Rectal smooth muscle tissue (tissue), 1 donor: Measurements from ENCODE around the gene DHX16.

Experiments used
- H3K27ac ChIP-seq: one replicate; pipeline ENCODE4 v1.7.0; 2013; ENCODE audit warnings: low read depth, low read length, inconsistent platforms
- H3K27me3 ChIP-seq: one replicate; pipeline ENCODE4 v1.7.0; 2013; ENCODE audit warnings: low read length; ENCODE audit not compliant: control insufficient read depth, insufficient read depth
- H3K36me3 ChIP-seq: one replicate; pipeline ENCODE4 v1.7.0; 2013; ENCODE audit warnings: low read length; ENCODE audit not compliant: control insufficient read depth, insufficient read depth
- H3K4me1 ChIP-seq: one replicate; pipeline ENCODE4 v1.7.0; 2013; ENCODE audit warnings: low read length; ENCODE audit not compliant: control insufficient read depth, insufficient read depth
- H3K4me3 ChIP-seq: one replicate; pipeline ENCODE4 v1.7.0; 2013; ENCODE audit warnings: low read length
- H3K9ac ChIP-seq: one replicate; pipeline ENCODE4 v1.7.0; 2013; ENCODE audit warnings: low read length

Gene DHX16

GRCh38 chr6:30626484-30627366 lies 46.1 kb downstream of the DHX16 start, which contains the start of gene ATAT1:
ATAT1 (plus strand) TSS chr6:30626874.
- Histone ChIP-seq H3K9ac (peak within 1 kb of the TSS; percentile 69), H3K4me3 (peak within 1 kb of the TSS; percentile 82), H3K36me3 (peaks cover 24% of the 10 kb centered on the region), H3K27me3 (no peaks in the 10 kb centered on the region), H3K4me1 (peaks cover 9% of the 10 kb centered on the region), H3K27ac (peak within 1 kb of the TSS; percentile 92)

DNA sequence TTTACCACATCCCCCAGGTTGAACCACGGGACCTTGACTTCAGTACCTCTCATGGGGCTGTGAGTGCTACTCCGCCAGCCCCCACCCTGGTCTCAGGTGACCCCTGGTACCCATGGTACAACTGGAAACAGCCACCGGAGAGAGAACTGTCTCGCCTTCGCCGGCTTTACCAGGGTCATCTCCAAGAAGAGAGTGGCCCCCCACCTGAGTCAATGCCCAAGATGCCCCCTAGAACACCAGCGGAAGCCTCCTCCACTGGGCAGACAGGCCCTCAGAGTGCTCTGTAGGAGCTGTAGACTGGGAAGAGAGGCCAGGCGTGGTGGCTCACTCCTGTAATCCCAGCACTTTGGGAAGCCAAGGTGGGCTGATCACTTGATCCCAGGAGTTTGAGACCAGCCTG lies 47.3 kb downstream of the DHX16 start:
- no peaks in the 10 kb centered on the region for H3K27me3 ChIP-seq
- H3K9ac ChIP-seq: no peak overlapping the region
- H3K27ac ChIP-seq: no peak overlapping the region
- peaks cover 21% of the 10 kb centered on the region for H3K36me3 ChIP-seq
- peaks cover 9% of the 10 kb centered on the region for H3K4me1 ChIP-seq
- no peak overlapping the region for H3K4me3 ChIP-seq

- Histone ChIP-seq H3K9ac (no peak overlapping the region), H3K36me3 (peaks cover 27% of the 10 kb centered on the region), H3K4me3 (no peak overlapping the region), H3K27ac (no peak overlapping the region), H3K4me1 (peaks cover 9% of the 10 kb centered on the region), H3K27me3 (no peaks in the 10 kb centered on the region)
Measured at GRCh38 chr6:30619561-30619960, 53.2 kb downstream of the DHX16 start.

DNA sequence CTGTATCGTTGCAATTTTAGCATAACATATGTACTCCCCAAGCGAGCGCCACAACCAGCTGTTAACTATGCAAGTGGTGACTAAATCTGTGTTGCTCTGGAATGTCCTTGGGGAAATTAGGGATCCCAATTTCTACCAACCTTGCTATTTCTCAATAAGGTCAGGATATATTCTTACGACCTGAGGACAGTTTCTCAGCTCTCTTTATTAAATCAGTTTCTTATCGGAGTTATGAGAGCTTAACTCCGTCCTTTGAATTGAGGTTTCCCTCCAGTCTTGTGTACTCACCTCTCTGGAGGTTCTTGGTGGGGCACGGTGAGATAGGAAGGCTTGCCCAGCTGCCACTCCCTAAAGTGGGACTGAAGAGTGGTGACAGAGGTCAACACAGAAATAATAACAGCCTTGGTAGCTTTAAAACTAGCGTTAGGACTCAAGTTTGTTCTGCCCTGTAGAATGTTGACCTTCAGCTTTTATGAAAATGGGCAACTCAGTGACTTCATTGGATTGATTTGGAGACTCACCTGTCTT lies 54.5 kb downstream of the DHX16 start:
- peak overlapping the region; percentile 91 for H3K4me3 ChIP-seq
- peak overlapping the region; percentile 68 for H3K9ac ChIP-seq
- peaks cover 25% of the 10 kb centered on the region for H3K36me3 ChIP-seq
- peak overlapping the region; percentile 98 for H3K27ac ChIP-seq
- no peaks in the 10 kb centered on the region for H3K27me3 ChIP-seq
- H3K4me1 ChIP-seq: peaks cover 20% of the 10 kb centered on the region

DNA sequence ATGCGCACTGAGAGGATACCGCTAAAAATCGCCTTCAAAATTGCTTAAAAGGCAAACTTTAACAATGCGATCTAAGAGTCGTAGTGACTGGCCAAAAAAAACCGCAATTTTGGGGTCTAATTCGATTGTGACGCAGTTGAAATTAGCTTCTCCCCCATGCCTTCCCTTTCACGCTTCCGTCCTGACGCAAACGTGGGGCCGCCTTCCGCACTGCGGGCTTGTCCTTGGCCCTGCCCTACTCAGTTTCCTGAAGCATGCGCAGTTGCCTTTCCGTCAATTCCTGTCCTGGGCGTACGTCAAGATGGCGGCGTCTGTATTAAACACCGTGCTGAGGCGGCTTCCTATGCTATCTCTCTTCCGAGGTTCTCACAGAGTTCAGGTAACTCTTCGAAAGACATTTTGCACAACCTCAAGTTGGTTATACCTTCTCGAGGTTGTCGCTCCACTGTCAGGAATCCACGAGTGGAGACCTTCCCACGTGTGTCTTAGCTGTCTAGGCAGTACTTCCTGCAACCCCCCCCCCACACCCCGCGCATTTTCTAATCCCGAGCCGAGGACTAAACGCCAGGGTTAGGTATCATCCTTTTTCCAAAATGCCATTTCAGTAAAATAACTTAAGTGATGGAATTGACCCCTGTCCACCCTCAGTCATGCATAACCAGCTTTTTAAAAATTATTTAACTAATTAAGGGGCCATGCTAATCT lies 55.1 kb downstream of the DHX16 start, which contains the start of gene MRPS18B:
Gene MRPS18B, plus strand, starts transcription at position 276 of the 705 bp plus-strand sequence. Its CDS starts 26 bp downstream, at position 302.
- Histone ChIP-seq H3K4me1 (peaks cover 23% of the 10 kb centered on the region), H3K27me3 (no peaks in the 10 kb centered on the region), H3K9ac (peak within 1 kb of the TSS; percentile 95), H3K36me3 (peaks cover 21% of the 10 kb centered on the region), H3K27ac (peak within 1 kb of the TSS; percentile 98), H3K4me3 (peak within 1 kb of the TSS; percentile 91)

GRCh38 chr6:30616811-30617564 lies 55.8 kb downstream of the DHX16 start, which contains the start of gene PPP1R10:
PPP1R10 (minus strand) TSS chr6:30617243; CDS start chr6:30609944, 7,299 bp downstream.
- Histone ChIP-seq H3K36me3 (peaks cover 18% of the 10 kb centered on the region), H3K9ac (peak within 1 kb of the TSS; percentile 95), H3K4me3 (peak within 1 kb of the TSS; percentile 91), H3K27ac (peak within 1 kb of the TSS; percentile 98), H3K4me1 (peaks cover 26% of the 10 kb centered on the region), H3K27me3 (no peaks in the 10 kb centered on the region)

DNA sequence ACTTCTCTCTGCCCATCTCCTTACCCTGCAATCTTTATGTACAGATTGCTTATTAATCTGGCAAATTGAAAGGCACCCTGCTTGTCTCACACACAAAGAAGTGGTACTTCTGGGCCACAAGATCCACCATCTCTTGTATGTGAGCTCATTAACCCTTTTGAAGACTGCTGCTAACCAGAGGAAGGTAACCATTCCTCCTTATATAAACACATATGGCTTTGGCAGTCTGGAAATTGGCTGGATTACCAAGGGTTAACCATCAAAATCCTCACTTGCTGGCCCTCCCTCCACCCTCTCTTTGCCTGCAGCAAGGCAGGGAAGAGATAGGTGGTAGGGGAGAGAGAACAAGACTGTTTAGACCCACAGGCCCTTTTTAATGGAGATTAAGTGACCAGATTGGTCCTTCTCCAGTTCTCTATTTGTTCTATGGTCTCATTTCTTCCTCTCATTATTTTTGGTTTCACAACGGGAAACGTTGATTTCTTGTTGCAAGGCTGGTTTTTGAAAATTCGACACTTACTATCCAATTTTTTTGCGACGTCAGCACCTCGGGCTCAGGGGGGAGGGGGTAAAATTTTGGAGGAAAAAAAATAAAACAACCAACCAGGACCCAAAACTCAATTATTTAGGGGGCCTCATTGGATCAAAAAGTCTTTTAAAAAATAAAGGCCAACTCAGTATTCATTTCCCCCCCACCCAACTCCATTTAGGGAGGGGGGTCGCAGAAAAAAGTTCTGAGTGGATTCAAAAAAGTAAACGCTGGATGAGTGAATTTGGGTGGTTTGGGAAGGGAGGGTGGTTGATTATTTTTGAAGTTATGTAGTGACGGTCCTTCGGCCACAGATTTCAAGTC lies 56.6 kb downstream of the DHX16 start:
- H3K9ac ChIP-seq: peak overlapping the region; percentile 95
- H3K4me1 ChIP-seq: peaks cover 34% of the 10 kb centered on the region
- H3K27ac ChIP-seq: peak overlapping the region; percentile 96
- H3K36me3 ChIP-seq: peaks cover 18% of the 10 kb centered on the region
- H3K4me3 ChIP-seq: peak overlapping the region; percentile 80
- H3K27me3 ChIP-seq: no peaks in the 10 kb centered on the region

- H3K4me1 ChIP-seq: peaks cover 35% of the 10 kb centered on the region
Measured at GRCh38 chr6:30615219-30615957, 57.4 kb downstream of the DHX16 start.

DNA sequence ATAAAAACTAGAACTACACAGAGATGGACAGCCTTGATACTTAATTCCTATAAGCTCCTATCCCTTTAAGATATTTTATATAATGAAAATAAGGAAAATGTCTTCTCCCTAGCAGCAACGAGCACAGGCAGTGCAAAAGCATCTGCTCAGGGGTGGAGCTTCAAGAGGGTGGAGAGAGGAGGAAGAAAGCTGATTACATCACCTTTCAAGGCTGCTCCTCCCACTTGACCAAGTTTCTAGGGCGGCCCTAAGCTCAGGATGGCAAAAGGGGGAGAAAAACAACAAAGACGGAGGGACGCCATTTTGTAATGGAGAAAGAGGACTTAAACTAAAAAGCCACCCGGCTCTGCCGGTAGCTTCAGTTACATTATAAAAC lies 58.0 kb downstream of the DHX16 start:
- Histone ChIP-seq H3K9ac (peak overlapping the region; percentile 70), H3K4me1 (peaks cover 35% of the 10 kb centered on the region), H3K36me3 (peaks cover 18% of the 10 kb centered on the region), H3K27me3 (no peaks in the 10 kb centered on the region), H3K27ac (peak overlapping the region; percentile 96), H3K4me3 (peak overlapping the region; percentile 80)

More at GRCh38 chr6:30615219-30615957, 57.4 kb downstream of the DHX16 start:
- H3K27ac ChIP-seq: peak overlapping the region; percentile 96
- peaks cover 18% of the 10 kb centered on the region for H3K36me3 ChIP-seq
- H3K27me3 ChIP-seq: no peaks in the 10 kb centered on the region
- H3K9ac ChIP-seq: peak overlapping the region; percentile 95
- peak overlapping the region; percentile 80 for H3K4me3 ChIP-seq

DNA sequence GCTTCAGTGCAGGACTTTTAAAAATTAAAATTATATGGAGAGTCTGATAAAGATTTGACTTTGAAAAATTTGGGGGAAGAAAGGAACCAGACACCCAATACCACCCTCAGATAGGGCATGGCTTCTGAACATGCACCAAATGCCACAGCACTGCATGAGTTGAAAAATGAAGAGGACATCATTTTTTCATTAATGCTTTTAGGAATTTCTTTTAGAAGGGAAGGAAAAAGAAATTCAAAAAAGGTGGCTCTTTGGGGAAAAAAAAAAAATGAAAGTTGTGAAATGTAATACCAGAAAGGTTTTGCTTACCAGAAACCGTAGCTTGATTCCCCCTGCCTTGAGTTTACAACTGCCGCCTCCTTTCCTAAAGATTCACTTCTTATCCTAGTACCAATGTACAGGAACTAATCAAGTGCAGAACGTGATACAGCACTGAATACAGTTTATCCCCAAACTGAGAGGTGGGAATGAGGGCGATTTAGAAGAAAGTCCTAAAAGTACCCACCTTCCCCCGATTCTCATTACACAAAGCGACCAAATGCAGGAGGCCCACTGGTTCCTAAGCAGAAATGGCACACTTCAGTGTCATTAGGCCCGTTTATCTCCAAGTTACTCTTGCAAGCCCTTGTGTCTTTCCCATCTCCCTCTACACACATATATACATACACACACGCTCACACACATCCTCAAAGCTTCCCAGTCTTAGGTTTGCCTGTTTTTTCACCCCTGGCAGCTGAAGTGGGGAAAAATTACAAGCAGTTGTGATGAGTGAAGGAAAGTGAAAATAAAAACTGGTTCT lies 58.6 kb downstream of the DHX16 start:
- H3K36me3 ChIP-seq: peaks cover 17% of the 10 kb centered on the region
- peak overlapping the region; percentile 70 for H3K9ac ChIP-seq
- no peaks in the 10 kb centered on the region for H3K27me3 ChIP-seq
- H3K4me3 ChIP-seq: peak overlapping the region; percentile 80
- H3K27ac ChIP-seq: peak overlapping the region; percentile 92
- peaks cover 37% of the 10 kb centered on the region for H3K4me1 ChIP-seq
